ENCODE results near the gene MAGI2. TPM values are rescaled to one million over a fixed set of nuclear protein-coding genes. Genes with fewer than 3 reads are reported as not detected.

MAGI2 gene
- total and polyA plus RNA-seq, 2 donors (not counting 3 experiments of a cell fraction or from before 2014, with no cell fraction given), result 0.28 to 6.0 TPM

GRCh38 chr7:78736548-78736947 is 716.9 kb downstream of the MAGI2 start:
- Histone ChIP-seq H3K9ac (replicated peaks; ENCODE audit: extremely low read depth, insufficient read depth, low read length) (no peak overlapping the region), H3K9me1 (replicated peaks; ENCODE audit: control insufficient read depth, extremely low read depth, insufficient read depth, low read length) (no peaks in the 10 kb centered on the region), H3K36me3 (ENCODE audit: control insufficient read depth in 2 of 2, extremely low read depth in 1 of 2, insufficient read depth in 2 of 2, low read length in 2 of 2) (no peaks in the 10 kb centered on the region), H3K27ac (ENCODE audit: insufficient read depth, low read depth, low read length) (no peak overlapping the region), H3K4me2 (ENCODE audit: insufficient read depth, low read length) (no peak overlapping the region), H4K20me1 (replicated peaks; ENCODE audit: control insufficient read depth, extremely low read depth, insufficient read depth, low read length) (no peaks in the 10 kb centered on the region), H3K4me3 (replicated peaks in 1 of 3; ENCODE audit: insufficient read depth in 1 of 3, low read depth in 1 of 3, low read length in 3 of 3) (no peak overlapping the region), H2AFZ (ENCODE audit: low read depth, low read length) (no peak overlapping the region), H3K79me2 (ENCODE audit: control insufficient read depth, insufficient read depth, low read length) (no peaks in the 10 kb centered on the region), H3K4me1 (ENCODE audit: control insufficient read depth, extremely low read depth, insufficient read depth, low read length) (no peaks in the 10 kb centered on the region), H3K27me3 (ENCODE audit: control insufficient read depth in 2 of 2, insufficient read depth in 2 of 2, low read length in 2 of 2) (no peaks in the 10 kb centered on the region), H3K9me3 (replicated peaks; ENCODE audit: control insufficient read depth, insufficient read depth, low read length) (no peaks in the 10 kb centered on the region)
- dilution Hi-C loops (cut with MboI; ENCODE audit: extremely low pct_ligation_motif_present, low sequenced_read_pairs) (no loop called here), intact Hi-C loops (cut with micrococcal nuclease) (no loop called here)
- DNase-seq (ENCODE audit: low read depth, low spot score) (no peak), FAIRE-seq (no peak)
- no peak for TF ChIP-seq MYC (IDR thresholded peaks at IDR 0.05; ENCODE audit: low read depth, low read length)
- TF ChIP-seq JUN (IDR thresholded peaks at IDR 0.05; ENCODE audit: borderline replicate concordance, insufficient read depth, insufficient read length, low read depth), result no peak
- no peak for TF ChIP-seq GATA2 (IDR thresholded peaks at IDR 0.05; ENCODE audit: insufficient read depth, insufficient read length, low read depth, low read length)
- no peak for TF ChIP-seq POLR2AphosphoS5 (IDR thresholded peaks at IDR 0.05; ENCODE audit: insufficient read depth, low read depth, low read length)
- TF ChIP-seq MAX (IDR thresholded peaks at IDR 0.05; ENCODE audit: insufficient read depth, insufficient read length), result no peak
- no peak for TF ChIP-seq POLR2A (IDR thresholded peaks at IDR 0.05; ENCODE audit: low read depth, low read length)
- no peak for TF ChIP-seq CTCF (IDR thresholded peaks at IDR 0.05; ENCODE audit: extremely low read depth in 1 of 2, insufficient read depth in 1 of 2, low read depth in 1 of 2, low read length in 2 of 2)
- TF ChIP-seq FOS (IDR thresholded peaks at IDR 0.05; ENCODE audit: borderline replicate concordance, insufficient read depth, low read length), result no peak
- no peak for TF ChIP-seq EZH2 (IDR thresholded peaks at IDR 0.05; ENCODE audit: borderline replicate concordance, low read depth, low read length, severe bottlenecking)
- no TSS peak for BruUV-seq (replicated peaks)
- POLR2A ChIA-PET, result no interaction called here
- CTCF ChIA-PET, result no interaction called here
